Endothelial cell of umbilical vein (primary cell): ENCODE data around the gene MPZ. TPM values are rescaled to one million over a fixed set of nuclear protein-coding genes. Genes with fewer than 3 reads are reported as not detected.

Experiments used
- BruUV-seq: library from RNA; stranded (reverse); fragments of 400-500 nt; replicated peaks from 2 replicates; lab custom pipeline; 2021; lab: Mats Ljungman, UMichigan
- CTCF ChIA-PET: fragments of 300-600, 350-600 bp; sonication (Branson Sonifier 250); formaldehyde crosslinking; loops from one replicate; lab custom pipeline; 2021; ENCODE audit warnings: antibody characterized with exemption, inconsistent platforms; lab: Charles Lee
- POLR2A ChIA-PET: fragments of 300-600, 350-600 bp; sonication (Branson Sonifier 250); formaldehyde crosslinking; loops from one replicate; lab custom pipeline; 2021; ENCODE audit warnings: antibody characterized with exemption, inconsistent platforms; lab: Charles Lee
- DNase-seq: peaks from one replicate; pipeline ENCODE4 v3.0.0-alpha.2; 2011; ENCODE audit warnings: low read depth, low spot score
- FAIRE-seq: peaks from 2 replicates; lab custom pipeline; 2011; peaks lifted over from hg19 to GRCh38; lab: Jason Lieb, UNC
- H2AFZ ChIP-seq: 2 replicates; pipeline ENCODE4 v1.6.0; 2012; ENCODE audit warnings: low read depth, low read length, control low read depth, inconsistent platforms
- H3K27ac ChIP-seq: 2 replicates; pipeline ENCODE4 v1.5.1; 2011; ENCODE audit warnings: low read depth, mild to moderate bottlenecking, control low read depth, low read length, moderate library complexity; ENCODE audit not compliant: insufficient read depth
- H3K27me3 ChIP-seq, 2 experiments: 2 replicates each; pipeline versions ENCODE4 v1.6.0 to v1.6.1; 2011; ENCODE audit warnings: low read length in 2 of 2, mixed read lengths in 1 of 2; ENCODE audit not compliant: control insufficient read depth in 2 of 2, insufficient read depth in 2 of 2
- H3K36me3 ChIP-seq, 2 experiments: 2 replicates in 1 of 2; 3 replicates in 1 of 2; pipeline ENCODE4 v1.5.1; 2011; ENCODE audit warnings: low read length in 2 of 2, mild to moderate bottlenecking in 1 of 2, moderate library complexity in 1 of 2; ENCODE audit not compliant: control insufficient read depth in 2 of 2, insufficient read depth in 2 of 2; ENCODE audit errors: extremely low read depth in 1 of 2
- H3K4me1 ChIP-seq: 3 replicates; pipeline ENCODE4 v1.5.1; 2011; ENCODE audit warnings: mild to moderate bottlenecking, low read length; ENCODE audit not compliant: control insufficient read depth, insufficient read depth; ENCODE audit errors: extremely low read depth
- H3K4me2 ChIP-seq: 2 replicates; pipeline ENCODE4 v1.6.1; 2011; ENCODE audit warnings: low read length, control low read depth, mixed read lengths; ENCODE audit not compliant: insufficient read depth
- H3K4me3 ChIP-seq, 3 experiments: fragments of 200-600 bp in 1 of 3; sonication (generic), shearing (Covaris generic) in 1 of 3; replicated peaks in 1 of 3; 2 replicates each; pipeline ENCODE4 v1.5.1; 2011 to 2016; ENCODE audit warnings: control low read depth in 3 of 3, low read length in 3 of 3, mild to moderate bottlenecking in 2 of 3, inconsistent platforms in 1 of 3, low read depth in 1 of 3, moderate library complexity in 1 of 3; ENCODE audit not compliant: insufficient read depth in 1 of 3
- H3K79me2 ChIP-seq: 2 replicates; pipeline ENCODE4 v1.6.0; 2012; ENCODE audit warnings: low read length, inconsistent platforms; ENCODE audit not compliant: control insufficient read depth, insufficient read depth
- H3K9ac ChIP-seq: replicated peaks from 2 replicates; pipeline ENCODE3; 2011; ENCODE audit warnings: low read length, control low read depth; ENCODE audit not compliant: insufficient read depth; ENCODE audit errors: extremely low read depth
- H3K9me1 ChIP-seq: replicated peaks from 3 replicates; pipeline ENCODE4 v1.6.0; 2011; ENCODE audit warnings: mild to moderate bottlenecking, low read length; ENCODE audit not compliant: control insufficient read depth, insufficient read depth; ENCODE audit errors: extremely low read depth
- H3K9me3 ChIP-seq: replicated peaks from 2 replicates; pipeline ENCODE4 v1.5.1; 2012; ENCODE audit warnings: low read length, inconsistent platforms; ENCODE audit not compliant: control insufficient read depth, insufficient read depth
- H4K20me1 ChIP-seq: replicated peaks from 2 replicates; pipeline ENCODE3; 2011; ENCODE audit warnings: mild to moderate bottlenecking, low read length; ENCODE audit not compliant: control insufficient read depth, insufficient read depth; ENCODE audit errors: extremely low read depth
- FOS ChIP-seq: IDR thresholded peaks from 2 replicates; pipeline ENCODE4 v1.6.1; 2011; ENCODE audit warnings: mild to moderate bottlenecking, low read length, moderate library complexity, borderline replicate concordance; ENCODE audit not compliant: insufficient read depth
- GATA2 ChIP-seq: IDR thresholded peaks from 2 replicates; pipeline ENCODE4 v1.7.0; 2011; ENCODE audit warnings: low read depth, mild to moderate bottlenecking, moderate library complexity, mixed read lengths, low read length; ENCODE audit not compliant: insufficient read length, insufficient read depth
- JUN ChIP-seq: IDR thresholded peaks from 2 replicates; pipeline ENCODE4 v1.6.1; 2011; ENCODE audit warnings: borderline replicate concordance, low read depth; ENCODE audit not compliant: insufficient read length, insufficient read depth
- MYC ChIP-seq: IDR thresholded peaks from one replicate; pipeline ENCODE4 v1.6.1; 2011; ENCODE audit warnings: mild to moderate bottlenecking, low read depth, low read length
- POLR2A ChIP-seq: IDR thresholded peaks from 2 replicates; pipeline ENCODE4 v1.6.1; 2012; ENCODE audit warnings: low read depth, mild to moderate bottlenecking, control low read depth, low read length
- POLR2AphosphoS5 ChIP-seq: IDR thresholded peaks from 2 replicates; pipeline ENCODE4 v1.6.1; 2012; ENCODE audit warnings: low read depth, mild to moderate bottlenecking, control low read depth, low read length, moderate library complexity; ENCODE audit not compliant: insufficient read depth
- dilution Hi-C: fragments of 300-500 bp; cut with MboI; formaldehyde crosslinking; loops from one replicate; pipeline ENCODE4 v1.15.0; 2019; ENCODE audit warnings: low sequenced_read_pairs; ENCODE audit not compliant: extremely low pct_ligation_motif_present
- intact Hi-C: fragments of 100-400 bp; cut with micrococcal nuclease; formaldehyde crosslinking; loops from one replicate; pipeline ENCODE4 v1.10.0; 2022
- polyA plus RNA-seq, 4 experiments: library from polyadenylated mRNA; depleted of rRNA in 3 of 4; stranded (reverse) in 3 of 4; unstranded in 1 of 4; fragments of >200 nt; gene quantifications; 2 replicates each; pipeline versions ENCODE4 v1.2.1 to v1.2.3, GENCODE V29; 2011 to 2012; ENCODE audit warnings: missing spikeins in 1 of 4
- total RNA-seq: library from RNA; stranded (reverse); gene quantifications from 2 replicates; pipeline ENCODE4 v1.2.3, GENCODE V29; 2021
- TF ChIP-seq, protein P1 (sequence below), 2 donors: IDR thresholded peaks; 1 replicate in 1 of 2; 2 replicates in 1 of 2; pipeline ENCODE4 v1.5.1; 2011; ENCODE audit warnings: low read length in 2 of 2, mild to moderate bottlenecking in 2 of 2, moderate library complexity in 2 of 2, control low read depth in 1 of 2, inconsistent platforms in 1 of 2, low read depth in 1 of 2; ENCODE audit not compliant: insufficient read depth in 1 of 2; ENCODE audit errors: extremely low read depth in 1 of 2
- TF ChIP-seq, protein P2 (sequence below): IDR thresholded peaks from 2 replicates; pipeline ENCODE4 v1.6.1; 2011; ENCODE audit not compliant: insufficient read depth, insufficient read length

MPZ gene
- total and polyA plus RNA-seq, 2 donors (not counting 3 experiments of a cell fraction or from before 2014, with no cell fraction given), result 2.0 to 7.0 TPM

DNA sequence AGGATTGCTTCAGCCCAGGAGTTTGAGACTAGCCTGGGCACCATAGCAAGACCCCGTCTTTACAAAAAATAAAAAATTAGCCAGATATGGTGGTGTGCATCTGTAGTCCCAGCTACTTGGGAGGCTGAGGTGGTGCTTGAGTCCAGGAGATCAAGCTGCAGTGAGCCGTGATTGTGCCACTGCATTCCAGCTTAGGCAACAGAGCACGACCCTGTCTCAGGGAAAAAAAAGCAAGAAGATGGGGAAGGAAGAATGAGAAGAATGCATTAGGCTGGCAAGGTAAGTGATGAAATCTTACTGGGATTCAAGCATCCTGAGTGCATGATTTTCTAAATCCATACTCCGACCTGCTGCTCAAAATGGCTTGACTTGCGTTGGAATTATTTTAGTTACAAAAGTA lies 44.5 kb downstream of the MPZ start:
- TF ChIP-seq MYC (no peak), JUN (no peak), GATA2 (no peak), POLR2AphosphoS5 (no peak), POLR2A (no peak), FOS (no peak)
- TF ChIP-seq, protein P1, sequence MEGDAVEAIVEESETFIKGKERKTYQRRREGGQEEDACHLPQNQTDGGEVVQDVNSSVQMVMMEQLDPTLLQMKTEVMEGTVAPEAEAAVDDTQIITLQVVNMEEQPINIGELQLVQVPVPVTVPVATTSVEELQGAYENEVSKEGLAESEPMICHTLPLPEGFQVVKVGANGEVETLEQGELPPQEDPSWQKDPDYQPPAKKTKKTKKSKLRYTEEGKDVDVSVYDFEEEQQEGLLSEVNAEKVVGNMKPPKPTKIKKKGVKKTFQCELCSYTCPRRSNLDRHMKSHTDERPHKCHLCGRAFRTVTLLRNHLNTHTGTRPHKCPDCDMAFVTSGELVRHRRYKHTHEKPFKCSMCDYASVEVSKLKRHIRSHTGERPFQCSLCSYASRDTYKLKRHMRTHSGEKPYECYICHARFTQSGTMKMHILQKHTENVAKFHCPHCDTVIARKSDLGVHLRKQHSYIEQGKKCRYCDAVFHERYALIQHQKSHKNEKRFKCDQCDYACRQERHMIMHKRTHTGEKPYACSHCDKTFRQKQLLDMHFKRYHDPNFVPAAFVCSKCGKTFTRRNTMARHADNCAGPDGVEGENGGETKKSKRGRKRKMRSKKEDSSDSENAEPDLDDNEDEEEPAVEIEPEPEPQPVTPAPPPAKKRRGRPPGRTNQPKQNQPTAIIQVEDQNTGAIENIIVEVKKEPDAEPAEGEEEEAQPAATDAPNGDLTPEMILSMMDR (IDR thresholded peaks at IDR 0.05; ENCODE audit: extremely low read depth in 1 of 2, insufficient read depth in 1 of 2, low read depth in 1 of 2, low read length in 2 of 2), result no peak
- TF ChIP-seq, protein P2, sequence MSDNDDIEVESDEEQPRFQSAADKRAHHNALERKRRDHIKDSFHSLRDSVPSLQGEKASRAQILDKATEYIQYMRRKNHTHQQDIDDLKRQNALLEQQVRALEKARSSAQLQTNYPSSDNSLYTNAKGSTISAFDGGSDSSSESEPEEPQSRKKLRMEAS, result no peak
- ChIA-PET CTCF (interaction anchor here (2.4 kb wide), 1 partner anchor 26 kb away, joined by 7 read pairs; no protein-coding TSS in a partner anchor), POLR2A (no interaction called here)
- no peaks in the 10 kb centered on the region for H3K36me3 ChIP-seq
- no peak for FAIRE-seq
- H3K27ac ChIP-seq, result no peak overlapping the region
- H3K9me3 ChIP-seq, result no peaks in the 10 kb centered on the region
- no peaks in the 10 kb centered on the region for H4K20me1 ChIP-seq
- no TSS peak for BruUV-seq
- no peak overlapping the region for H3K4me3 ChIP-seq
- no peaks in the 10 kb centered on the region for H3K9me1 ChIP-seq
- intact Hi-C loops (no loop called here), dilution Hi-C loops (no loop called here)
- no peaks in the 10 kb centered on the region for H3K4me1 ChIP-seq
- no peaks in the 10 kb centered on the region for H3K79me2 ChIP-seq
- H2AFZ ChIP-seq, result no peak overlapping the region
- no peak overlapping the region for H3K4me2 ChIP-seq
- H3K27me3 ChIP-seq, result peaks cover 19 to 27% of the 10 kb centered on the region in 2 experiments
- DNase-seq, result no peak
- H3K9ac ChIP-seq, result no peak overlapping the region
